NCI-H2081 (cell line): ENCODE measurements around the gene PPFIA2.

Experiments used
- DNase-seq, 2 experiments: peaks; one replicate each; lab custom pipeline; 2025; lab: John Stamatoyannopoulos, UW

Gene PPFIA2

GRCh38 chr12:81211306-81211705 is 547.8 kb downstream of the PPFIA2 start:
- DNase-seq = no peak

GRCh38 chr12:81209772-81210225 is 549.4 kb downstream of the PPFIA2 start:
- peak; percentile 32 to 87 for DNase-seq

- no peak for DNase-seq
Observed at GRCh38 chr12:81209012-81209411, 550.1 kb downstream of the PPFIA2 start.

- DNase-seq = peak in 1 of 2 experiments; percentile 40
Observed at GRCh38 chr12:81208187-81208911, 550.8 kb downstream of the PPFIA2 start.
